SU-DHL-6 (cell line): ENCODE results near the gene RGP1.

Experiments
- H2AFZ ChIP-seq: fragments of 200-600 bp; sonication (generic); 2 replicates; pipeline ENCODE4 v1.6.1; 2014; ENCODE audit warnings: low read depth, mild to moderate bottlenecking, moderate library complexity, mixed read lengths, antibody characterized with exemption, low read length; ENCODE audit not compliant: severe bottlenecking
- H3F3A ChIP-seq: fragments of 200-600 bp; shearing (Covaris generic); 2 replicates; pipeline ENCODE4 v1.6.0; 2016; ENCODE audit warnings: antibody characterized with exemption, mild to moderate bottlenecking; ENCODE audit not compliant: insufficient read depth
- H3K27ac ChIP-seq: fragments of 200-600 bp; sonication (generic); 2 replicates; pipeline ENCODE4 v1.5.1; 2016; ENCODE audit warnings: low read depth, mild to moderate bottlenecking, low read length, moderate library complexity, mixed read lengths
- H3K27me3 ChIP-seq: fragments of 200-600 bp; sonication (generic), shearing (Covaris generic); 2 replicates; pipeline ENCODE4 v1.6.0; 2014; ENCODE audit warnings: mild to moderate bottlenecking, low read length
- H3K36me3 ChIP-seq: fragments of 200-600 bp; sonication (generic); 2 replicates; pipeline ENCODE4 v1.6.1; 2014; ENCODE audit warnings: mild to moderate bottlenecking, low read length, mixed read lengths
- H3K4me2 ChIP-seq: fragments of 300-600, 200-600 bp; shearing (Covaris generic), sonication (generic); 2 replicates; pipeline ENCODE4 v1.6.0; 2014; ENCODE audit warnings: low read length, low read depth, mild to moderate bottlenecking; ENCODE audit not compliant: poor library complexity, severe bottlenecking
- H3K4me3 ChIP-seq: fragments of 200-600 bp; sonication (generic); 2 replicates; pipeline ENCODE4 v1.5.1; 2014; ENCODE audit warnings: antibody characterized with exemption, low read length, mild to moderate bottlenecking, mixed read lengths; ENCODE audit not compliant: insufficient read depth, poor library complexity, severe bottlenecking
- H3K79me2 ChIP-seq: fragments of 200-600 bp; sonication (generic); 2 replicates; pipeline ENCODE4 v1.6.1; 2014; ENCODE audit warnings: mild to moderate bottlenecking, low read length, moderate library complexity; ENCODE audit not compliant: insufficient read depth
- H3K9ac ChIP-seq: fragments of 200-600 bp; sonication (generic); 2 replicates; pipeline ENCODE4 v1.7.0; 2014; ENCODE audit warnings: mild to moderate bottlenecking, low read length
- H3K9me2 ChIP-seq: fragments of 200-600 bp; sonication (generic); replicated peaks from 2 replicates; pipeline ENCODE4 v1.6.1; 2014; ENCODE audit warnings: low read length; ENCODE audit not compliant: insufficient read depth
- H3K9me3 ChIP-seq: fragments of 200-600 bp; sonication (generic); 2 replicates; pipeline ENCODE4 v1.6.1; 2014; ENCODE audit warnings: low read length, mixed read lengths; ENCODE audit not compliant: insufficient read depth
- H4K20me1 ChIP-seq: fragments of 200-600 bp; sonication (generic); 2 replicates; pipeline ENCODE4 v1.6.1; 2014; ENCODE audit warnings: low read depth, mild to moderate bottlenecking, antibody characterized with exemption, low read length, moderate library complexity, mixed read lengths
- CTCF ChIP-seq: fragments of 200-600 bp; sonication (generic); IDR thresholded peaks from one replicate; pipeline ENCODE4 v1.5.1; 2017; ENCODE audit warnings: antibody characterized with exemption, mild to moderate bottlenecking, low read length, moderate library complexity; ENCODE audit not compliant: insufficient read depth, poor library complexity, severe bottlenecking
- EZH2phosphoT487 ChIP-seq: fragments of 200-600 bp; sonication (generic), shearing (Covaris generic); conservative IDR thresholded peaks from 2 replicates; pipeline ENCODE4 v1.6.1; 2018; ENCODE audit warnings: mild to moderate bottlenecking, antibody characterized with exemption, low read length, moderate library complexity, mixed read lengths

Gene RGP1

GRCh38 chr9:35749515-35750255, 598 bp downstream of the RGP1 start:
- H3K9me2 ChIP-seq: no peaks in the 10 kb centered on the region
- peak overlapping the region; percentile 78 for H3K9ac ChIP-seq
- TF ChIP-seq EZH2phosphoT487 (no peak), CTCF (no peak)
- H3K27ac ChIP-seq: peak overlapping the region; percentile 62
- no peaks in the 10 kb centered on the region for H3K27me3 ChIP-seq
- peak overlapping the region; percentile 67 for H3K4me2 ChIP-seq
- H4K20me1 ChIP-seq: peaks cover 8% of the 10 kb centered on the region; the same call in 1 of the 2 replicates
- H3K4me3 ChIP-seq: peak overlapping the region; percentile 77
- H2AFZ ChIP-seq: peak overlapping the region; percentile 68
- no peaks in the 10 kb centered on the region for H3F3A ChIP-seq
- H3K79me2 ChIP-seq: peaks cover 36% of the 10 kb centered on the region
- no peaks in the 10 kb centered on the region for H3K9me3 ChIP-seq
- no peaks in the 10 kb centered on the region for H3K36me3 ChIP-seq

GRCh38 chr9:35750256-35750531, 1.1 kb downstream of the RGP1 start:
- Histone ChIP-seq H3K4me3 (peak overlapping the region; percentile 77), H3K9me3 (no peaks in the 10 kb centered on the region), H3K36me3 (no peaks in the 10 kb centered on the region), H2AFZ (no peak overlapping the region), H3K79me2 (peaks cover 36% of the 10 kb centered on the region), H3K9ac (peak overlapping the region; percentile 78), H3K27me3 (no peaks in the 10 kb centered on the region), H3F3A (no peaks in the 10 kb centered on the region), H4K20me1 (peaks cover 8% of the 10 kb centered on the region; the same call in 1 of the 2 replicates), H3K9me2 (no peaks in the 10 kb centered on the region), H3K27ac (peak overlapping the region; percentile 62; the same call in 1 of the 2 replicates), H3K4me2 (peak overlapping the region; percentile 67)
- no peak for TF ChIP-seq EZH2phosphoT487
- no peak for TF ChIP-seq CTCF

GRCh38 chr9:35753466-35753865, 4.4 kb downstream of the RGP1 start:
- H4K20me1 ChIP-seq: no peaks in the 10 kb centered on the region
- H3F3A ChIP-seq: peaks cover 14% of the 10 kb centered on the region
- H3K9ac ChIP-seq: no peak overlapping the region
- no peak overlapping the region for H2AFZ ChIP-seq
- peaks cover 3% of the 10 kb centered on the region for H3K79me2 ChIP-seq
- H3K27me3 ChIP-seq: no peaks in the 10 kb centered on the region
- no peaks in the 10 kb centered on the region for H3K9me2 ChIP-seq
- no peaks in the 10 kb centered on the region for H3K36me3 ChIP-seq
- no peaks in the 10 kb centered on the region for H3K9me3 ChIP-seq
- no peak for TF ChIP-seq CTCF
- no peak overlapping the region for H3K4me3 ChIP-seq
- H3K4me2 ChIP-seq: no peak overlapping the region
- H3K27ac ChIP-seq: no peak overlapping the region
